H1 (cell line): Measurements from ENCODE around the gene AGR2. TPM values are rescaled to one million over a fixed set of nuclear protein-coding genes. Genes with fewer than 3 reads are reported as not detected.

ENCODE experiments used
- CTCF ChIA-PET: fragments of 300-600 bp; sonication (Branson Sonifier 250); formaldehyde crosslinking; loops from one replicate; lab custom pipeline; 2021; ENCODE audit not compliant: partially characterized antibody; lab: Charles Lee
- POLR2A ChIA-PET: fragments of 300-600 bp; sonication (Branson Sonifier 250); formaldehyde crosslinking; loops from one replicate; lab custom pipeline; 2021; ENCODE audit warnings: inconsistent platforms; ENCODE audit not compliant: partially characterized antibody; lab: Charles Lee
- DNase-seq, 2 experiments: peaks; one replicate each; pipeline versions ENCODE4 v3.0.0 to v3.0.0-alpha.2; 2010 to 2022; ENCODE audit warnings: low spot score in 2 of 2, low read depth in 1 of 2, mixed read lengths in 1 of 2
- FAIRE-seq: peaks from 2 replicates; lab custom pipeline; 2011; peaks lifted over from hg19 to GRCh38; lab: Jason Lieb, UNC
- H2AFZ ChIP-seq: 2 replicates; pipeline ENCODE4 v1.8.1; 2012; ENCODE audit warnings: low read length, inconsistent platforms
- H2AK5ac ChIP-seq: 2 replicates; pipeline ENCODE4 v1.6.1; 2013; ENCODE audit warnings: low read depth, low read length
- H2BK120ac ChIP-seq: replicated peaks from 2 replicates; pipeline ENCODE3; 2013; ENCODE audit warnings: low read depth, low read length, inconsistent platforms
- H2BK12ac ChIP-seq: 2 replicates; pipeline ENCODE4 v1.6.1; 2013; ENCODE audit warnings: low read depth, low read length
- H2BK15ac ChIP-seq: 2 replicates; pipeline ENCODE4 v1.6.1; 2013; ENCODE audit warnings: low read length
- H2BK20ac ChIP-seq: 2 replicates; pipeline ENCODE4 v1.6.1; 2013; ENCODE audit warnings: low read length
- H2BK5ac ChIP-seq: 2 replicates; pipeline ENCODE4 v1.6.1; 2013; ENCODE audit warnings: low read depth, low read length
- H3K14ac ChIP-seq: 2 replicates; pipeline ENCODE4 v1.6.1; 2013; ENCODE audit warnings: inconsistent platforms; ENCODE audit not compliant: insufficient read length
- H3K18ac ChIP-seq: 2 replicates; pipeline ENCODE4 v1.6.1; 2013; ENCODE audit warnings: low read length; ENCODE audit errors: extremely low read depth
- H3K23ac ChIP-seq: 2 replicates; pipeline ENCODE4 v1.6.1; 2013; ENCODE audit warnings: inconsistent platforms; ENCODE audit not compliant: insufficient read length
- H3K23me2 ChIP-seq: 2 replicates; pipeline ENCODE4 v1.6.1; 2013; ENCODE audit warnings: low read depth, low read length
- H3K27ac ChIP-seq: 2 replicates; pipeline ENCODE4 v1.6.1; 2011; ENCODE audit warnings: low read depth, low read length, inconsistent platforms
- H3K27me3 ChIP-seq, 4 experiments: replicated peaks in 1 of 4; 1 replicate in 1 of 4; 2 replicates in 3 of 4; pipeline versions ENCODE4 v1.6.1 to v1.8.1; 2011 to 2013; ENCODE audit warnings: low read length in 3 of 4, mild to moderate bottlenecking in 3 of 4, inconsistent platforms in 2 of 4, mixed read lengths in 2 of 4, moderate library complexity in 1 of 4; ENCODE audit not compliant: control insufficient read depth in 3 of 4, insufficient read depth in 3 of 4; ENCODE audit errors: extremely low read depth in 1 of 4
- H3K36me3 ChIP-seq, 4 experiments: 2 replicates each; pipeline versions ENCODE4 v1.6.1 to v1.8.1; 2011 to 2013; ENCODE audit warnings: mild to moderate bottlenecking in 4 of 4, low read length in 3 of 4, moderate library complexity in 2 of 4, control low read depth in 1 of 4, inconsistent platforms in 1 of 4; ENCODE audit not compliant: insufficient read depth in 4 of 4, control insufficient read depth in 2 of 4
- H3K4ac ChIP-seq: replicated peaks from 2 replicates; pipeline ENCODE3; 2013; ENCODE audit warnings: low read length, low read depth, mixed read lengths, inconsistent platforms; ENCODE audit not compliant: insufficient read length
- H3K4me1 ChIP-seq, 4 experiments: replicated peaks in 1 of 4; 1 replicate in 1 of 4; 2 replicates in 3 of 4; pipeline versions ENCODE4 v1.6.1 to v1.8.1; 2011 to 2013; ENCODE audit warnings: low read length in 3 of 4, inconsistent platforms in 2 of 4, mixed read lengths in 1 of 4; ENCODE audit not compliant: insufficient read depth in 4 of 4, control insufficient read depth in 3 of 4
- H3K4me2 ChIP-seq, 2 experiments: 2 replicates each; pipeline versions ENCODE4 v1.6.1 to v1.8.1; 2011 to 2013; ENCODE audit warnings: low read depth in 2 of 2, low read length in 2 of 2, control low read depth in 1 of 2, inconsistent platforms in 1 of 2, mild to moderate bottlenecking in 1 of 2; ENCODE audit not compliant: insufficient read depth in 1 of 2
- H3K4me3 ChIP-seq, 4 experiments: fragments of 200-600, 300-600 bp in 1 of 4; sonication (generic), shearing (Covaris generic), sonication (Bioruptor Twin) in 1 of 4; 2 replicates each; pipeline versions ENCODE4 v1.5.1 to v1.8.1; 2011 to 2016; ENCODE audit warnings: low read length in 4 of 4, low read depth in 3 of 4, control low read depth in 2 of 4, inconsistent platforms in 2 of 4, mild to moderate bottlenecking in 2 of 4, mixed read lengths in 1 of 4, moderate library complexity in 1 of 4; ENCODE audit not compliant: insufficient read depth in 2 of 4; ENCODE audit errors: extremely low read depth in 1 of 4
- H3K56ac ChIP-seq: replicated peaks from 2 replicates; pipeline ENCODE3; 2013; ENCODE audit warnings: low read depth, mild to moderate bottlenecking, mixed read lengths, low read length, inconsistent platforms; ENCODE audit not compliant: insufficient read length
- H3K79me1 ChIP-seq: 2 replicates; pipeline ENCODE4 v1.6.1; 2013; ENCODE audit warnings: low read depth, low read length, control low read depth
- H3K79me2 ChIP-seq, 2 experiments: 2 replicates each; pipeline versions ENCODE4 v1.6.1 to v1.8.1; 2012 to 2013; ENCODE audit warnings: low read length in 2 of 2, mild to moderate bottlenecking in 2 of 2, inconsistent platforms in 1 of 2; ENCODE audit not compliant: insufficient read depth in 2 of 2, control insufficient read depth in 1 of 2
- H3K9ac ChIP-seq, 4 experiments: replicated peaks in 1 of 4; 1 replicate in 1 of 4; 2 replicates in 3 of 4; pipeline versions ENCODE4 v1.6.1 to v1.8.1; 2011 to 2013; ENCODE audit warnings: low read depth in 3 of 4, low read length in 3 of 4, control low read depth in 2 of 4, mild to moderate bottlenecking in 2 of 4, moderate library complexity in 2 of 4, inconsistent platforms in 1 of 4; ENCODE audit errors: extremely low read depth in 1 of 4
- H3K9me3 ChIP-seq, 2 experiments: 2 replicates each; pipeline versions ENCODE4 v1.6.1 to v1.8.1; 2012 to 2013; ENCODE audit warnings: mild to moderate bottlenecking in 2 of 2, moderate library complexity in 2 of 2, control low read depth in 1 of 2, inconsistent platforms in 1 of 2, low read depth in 1 of 2, low read length in 1 of 2, mixed read lengths in 1 of 2; ENCODE audit not compliant: insufficient read depth in 2 of 2
- H4K20me1 ChIP-seq, 2 experiments: replicated peaks in 1 of 2; 2 replicates each; pipeline versions ENCODE3 to v1.8.1; 2011 to 2013; ENCODE audit warnings: inconsistent platforms in 2 of 2, low read length in 2 of 2, mild to moderate bottlenecking in 1 of 2; ENCODE audit not compliant: insufficient read depth in 2 of 2, control insufficient read depth in 1 of 2
- H4K5ac ChIP-seq: 2 replicates; pipeline ENCODE4 v1.6.1; 2013; ENCODE audit warnings: low read length, low read depth, mixed read lengths, inconsistent platforms; ENCODE audit not compliant: insufficient read length
- H4K8ac ChIP-seq: 2 replicates; pipeline ENCODE4 v1.8.0; 2013; ENCODE audit warnings: mild to moderate bottlenecking, moderate library complexity, low read length, inconsistent platforms; ENCODE audit not compliant: insufficient read depth; ENCODE audit errors: extremely low read depth
- H4K91ac ChIP-seq: replicated peaks from 2 replicates; pipeline ENCODE3; 2013; ENCODE audit warnings: low read length, mixed read lengths, inconsistent platforms; ENCODE audit not compliant: insufficient read length
- CHD2 ChIP-seq: IDR thresholded peaks from 2 replicates; pipeline ENCODE4 v1.6.1; 2012; ENCODE audit warnings: low read length, improper control_type of control experiment
- HDAC6 ChIP-seq: IDR thresholded peaks from one replicate; pipeline ENCODE4 v1.7.1; 2012; ENCODE audit warnings: low read depth, mild to moderate bottlenecking, inconsistent platforms, low read length, moderate library complexity
- POLR2A ChIP-seq, 2 experiments: IDR thresholded peaks; 1 replicate in 1 of 2; 2 replicates in 1 of 2; pipeline ENCODE4 v1.6.1; 2011; ENCODE audit warnings: low read depth in 2 of 2, low read length in 2 of 2, mild to moderate bottlenecking in 2 of 2; ENCODE audit errors: control extremely low read depth in 1 of 2
- RXRA ChIP-seq: IDR thresholded peaks from 2 replicates; pipeline ENCODE4 v1.6.1; 2011; ENCODE audit warnings: low read depth, mild to moderate bottlenecking, low read length, moderate library complexity; ENCODE audit not compliant: insufficient read depth
- SIRT6 ChIP-seq: IDR thresholded peaks from one replicate; pipeline ENCODE4 v1.7.1; 2012; ENCODE audit warnings: low read length, inconsistent platforms
- TBP ChIP-seq: IDR thresholded peaks from 2 replicates; pipeline ENCODE4 v1.6.1; 2011; ENCODE audit warnings: low read depth, low read length, improper control_type of control experiment
- WGBS, 2 experiments: shearing (Covaris generic) in 1 of 2; methylation state at CpG; one replicate each; pipeline versions ENCODE4 v1.1.6 to v1.1.7; 2013 to 2015; ENCODE audit warnings: low lambda C conversion rate in 2 of 2, mixed read lengths in 2 of 2, inconsistent platforms in 1 of 2, low coverage in 1 of 2, missing lambda C conversion rate in 1 of 2; ENCODE audit not compliant: insufficient replicate concordance in 2 of 2, insufficient coverage in 1 of 2, insufficient read length in 1 of 2; ENCODE audit errors: extremely low coverage in 1 of 2, missing lambda C conversion rate in 1 of 2; 5-methylcytosine and 5-hydroxymethylcytosine counted together
- polyA plus RNA-seq, 7 experiments: library from polyadenylated mRNA; depleted of rRNA in 3 of 7; stranded (reverse) in 5 of 7; unstranded in 2 of 7; fragments of >200 nt in 5 of 7; fragments of 200-250 nt in 2 of 7; gene quantifications; 1 replicate in 5 of 7; 2 replicates in 1 of 7; 4 replicates in 1 of 7; pipeline versions ENCODE4 v1.2.1 to v1.2.3, GENCODE V29; 2011 to 2013; ENCODE audit warnings: missing spikeins in 2 of 7, mixed read lengths in 2 of 7
- total RNA-seq: library from RNA; stranded (reverse); fragmentation: NEBNext Ultra II Directional; extraction: Animal tissue kit (Norgen Biotek cat#: 25700); gene quantifications from 2 replicates; pipeline ENCODE4 v1.2.1, GENCODE V29; 2021

AGR2 gene
- total and polyA plus RNA-seq, 2 of the 8 experiments (the other 6 are each of a cell fraction or from before 2014, with no cell fraction given): not detected

DNA sequence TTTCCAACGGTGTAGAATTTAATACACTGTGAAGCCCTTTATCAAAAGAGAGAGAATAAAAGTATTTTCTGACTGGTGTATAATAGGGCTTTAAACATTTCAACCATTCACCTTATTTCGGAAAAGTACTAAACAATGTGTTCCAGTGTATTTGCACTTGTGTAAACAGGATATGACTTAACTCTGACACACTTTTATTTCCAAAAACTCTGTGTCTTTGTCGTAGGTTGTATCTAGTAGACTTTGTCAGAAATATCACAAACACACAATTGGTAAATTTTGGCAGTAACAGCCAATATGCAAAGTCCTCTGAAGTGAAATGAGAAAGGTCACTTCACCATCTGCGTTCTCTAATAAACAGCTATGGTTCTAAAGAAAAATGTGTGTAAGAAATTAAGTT is 61.6 kb downstream of the AGR2 start:
- Histone ChIP-seq H3K4me2 (no peak overlapping the region), H3K4me3 (no peak overlapping the region), H3K36me3 (no peaks in the 10 kb centered on the region), H2BK12ac (no peak overlapping the region), H2BK120ac (no peak overlapping the region), H4K20me1 (peaks cover 0 to 2% of the 10 kb centered on the region in 2 experiments), H3K56ac (no peak overlapping the region), H3K4me1 (peaks cover 0 to 10% (median 7%) of the 10 kb centered on the region in 4 experiments; a peak in 4 of 7 replicates), H4K5ac (no peak overlapping the region), H3K23ac (no peak overlapping the region), H3K18ac (no peak overlapping the region), H3K27me3 (no peaks in the 10 kb centered on the region), H3K4ac (no peak overlapping the region), H4K91ac (no peak overlapping the region), H2BK20ac (no peak overlapping the region), H3K14ac (no peak overlapping the region), H3K23me2 (no peaks in the 10 kb centered on the region), H2AK5ac (no peak overlapping the region), H3K9me3 (no peaks in the 10 kb centered on the region), H4K8ac (no peak overlapping the region), H2AFZ (no peak overlapping the region), H2BK15ac (no peak overlapping the region), H3K79me2 (no peaks in the 10 kb centered on the region), H3K9ac (no peak overlapping the region), H2BK5ac (no peak overlapping the region), H3K27ac (no peak overlapping the region), H3K79me1 (no peaks in the 10 kb centered on the region)
- whole genome bisulfite sequencing, 2 experiments: 88% methylated on average over 4 of the region's 4 CpGs; no CpG with 5 or more reads in 1 of the 2 experiments
- ChIA-PET CTCF (interaction anchor here (1.0 to 2.0 kb wide), 3 partner anchors 50 to 311 kb away, joined by 3 to 6 read pairs (median 3); no protein-coding TSS in a partner anchor), POLR2A (interaction anchor here (1.2 kb wide), 1 partner anchor 11 kb away, joined by 3 read pairs; the partner anchor contains the start of gene TSPAN13)
- DNase-seq (no peak), FAIRE-seq (no peak)
- no peak for TF ChIP-seq RXRA
- TF ChIP-seq TBP: no peak
- no peak for TF ChIP-seq CHD2
- TF ChIP-seq SIRT6: no peak
- TF ChIP-seq POLR2A (IDR thresholded peaks at IDR 0.05; ENCODE audit: control extremely low read depth in 1 of 2, low read depth in 2 of 2, low read length in 2 of 2): no peak
- TF ChIP-seq HDAC6: no peak
